GM13976 (cell line): ENCODE measurements around the gene LIMS2.

Experiments used
- DNase-seq: peaks from one replicate; pipeline ENCODE4 v3.0.0; 2012; ENCODE audit warnings: low spot score
- CTCF ChIP-seq: IDR thresholded peaks from 2 replicates; pipeline ENCODE4 v1.5.1; 2012; ENCODE audit warnings: borderline replicate concordance, mild to moderate bottlenecking; ENCODE audit not compliant: insufficient read depth; ENCODE audit errors: extremely low read depth, missing control alignments, control extremely low read depth
- in situ Hi-C: fragments of 300-500 bp; cut with MboI; formaldehyde crosslinking; loops from one replicate; pipeline ENCODE4 v1.12.0; 2022; ENCODE audit warnings: low sequenced_read_pairs, mixed read lengths, inconsistent platforms; ENCODE audit not compliant: unreplicated experiment

LIMS2 gene

GRCh38 chr2:127688405-127688804 lies 13.1 kb upstream of the LIMS2 start:
- TF ChIP-seq CTCF = no peak
- no peak for DNase-seq
- in situ Hi-C loops = no loop called here

- no peak for DNase-seq
- in situ Hi-C loops = no loop called here
- no peak for TF ChIP-seq CTCF
Measured at GRCh38 chr2:127685410-127686080, 10.2 kb upstream of the LIMS2 start.

GRCh38 chr2:127683757-127684156 lies 8.4 kb upstream of the LIMS2 start:
- no peak for DNase-seq
- in situ Hi-C loops = no loop called here
- no peak for TF ChIP-seq CTCF

GRCh38 chr2:127683056-127683455 lies 7.7 kb upstream of the LIMS2 start:
- TF ChIP-seq CTCF = no peak
- in situ Hi-C loops = no loop called here
- DNase-seq = no peak

GRCh38 chr2:127681976-127682857 lies 6.9 kb upstream of the LIMS2 start:
- in situ Hi-C loops = no loop called here

More at GRCh38 chr2:127681976-127682857, 6.9 kb upstream of the LIMS2 start:
- no peak for TF ChIP-seq CTCF
- no peak for DNase-seq
